C4-2B (cell line): ENCODE measurements around the gene NFATC3.
A peak's percentile ranks its signal among the peaks of the same experiment; 100 is the strongest.

ENCODE experiments used
- H3K27ac ChIP-seq: fragments of 450-650 bp; 2 replicates; pipeline ENCODE4 v1.5.1; 2017
- ZFX ChIP-seq: fragments of 450-650 bp; IDR thresholded peaks from 2 replicates; pipeline ENCODE4 v1.6.1; 2017
- TF ChIP-seq, protein P1 (sequence below): fragments of 450-650 bp; conservative IDR thresholded peaks from 2 replicates; pipeline ENCODE4 v1.5.1; 2017; ENCODE audit warnings: mild to moderate bottlenecking

The NFATC3 gene

DNA sequence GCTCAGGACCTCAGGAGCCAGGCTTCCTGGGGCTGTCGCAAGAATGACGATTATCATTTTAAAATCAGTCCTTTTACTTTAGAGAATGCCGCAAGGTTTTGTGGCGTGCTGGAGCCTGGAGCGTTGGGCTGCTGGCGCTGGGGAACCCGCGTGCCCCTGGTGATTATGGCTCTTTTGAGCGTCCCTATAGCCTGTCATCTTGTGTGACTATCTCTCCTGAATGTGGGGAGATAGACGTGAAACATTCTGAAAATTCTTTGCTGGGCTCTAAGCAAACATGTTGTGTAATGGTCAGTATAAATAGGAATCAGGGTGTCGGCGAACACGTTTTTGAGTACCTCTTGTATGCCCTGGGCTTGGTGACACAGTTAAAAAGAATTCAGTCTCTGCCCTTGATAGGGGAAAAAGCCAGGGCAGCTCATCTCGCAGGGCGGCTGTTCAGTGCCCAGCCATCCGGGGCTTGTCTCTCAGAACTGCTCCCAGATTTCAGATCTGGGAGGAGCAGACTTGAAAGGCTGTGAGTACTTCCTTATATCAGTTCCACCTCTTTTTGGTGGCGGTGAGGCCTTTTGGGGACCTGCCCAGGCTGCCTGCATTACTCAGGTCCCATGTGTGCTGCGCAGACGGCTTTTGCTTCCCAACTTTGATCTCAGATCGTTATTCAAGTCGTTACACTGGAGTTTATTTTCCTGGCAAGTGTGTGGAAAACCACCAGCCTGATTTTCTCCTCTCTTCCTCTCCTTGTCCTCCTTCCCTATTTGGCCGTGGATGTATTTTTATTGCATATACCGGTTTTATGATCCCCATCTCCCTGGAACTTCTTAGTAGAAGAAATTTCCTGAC lies 180.1 kb downstream of the NFATC3 start:
- H3K27ac ChIP-seq, result peak overlapping the region; percentile 93
- TF ChIP-seq, protein P1, sequence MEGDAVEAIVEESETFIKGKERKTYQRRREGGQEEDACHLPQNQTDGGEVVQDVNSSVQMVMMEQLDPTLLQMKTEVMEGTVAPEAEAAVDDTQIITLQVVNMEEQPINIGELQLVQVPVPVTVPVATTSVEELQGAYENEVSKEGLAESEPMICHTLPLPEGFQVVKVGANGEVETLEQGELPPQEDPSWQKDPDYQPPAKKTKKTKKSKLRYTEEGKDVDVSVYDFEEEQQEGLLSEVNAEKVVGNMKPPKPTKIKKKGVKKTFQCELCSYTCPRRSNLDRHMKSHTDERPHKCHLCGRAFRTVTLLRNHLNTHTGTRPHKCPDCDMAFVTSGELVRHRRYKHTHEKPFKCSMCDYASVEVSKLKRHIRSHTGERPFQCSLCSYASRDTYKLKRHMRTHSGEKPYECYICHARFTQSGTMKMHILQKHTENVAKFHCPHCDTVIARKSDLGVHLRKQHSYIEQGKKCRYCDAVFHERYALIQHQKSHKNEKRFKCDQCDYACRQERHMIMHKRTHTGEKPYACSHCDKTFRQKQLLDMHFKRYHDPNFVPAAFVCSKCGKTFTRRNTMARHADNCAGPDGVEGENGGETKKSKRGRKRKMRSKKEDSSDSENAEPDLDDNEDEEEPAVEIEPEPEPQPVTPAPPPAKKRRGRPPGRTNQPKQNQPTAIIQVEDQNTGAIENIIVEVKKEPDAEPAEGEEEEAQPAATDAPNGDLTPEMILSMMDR, result no peak
- TF ChIP-seq ZFX, result no peak

DNA sequence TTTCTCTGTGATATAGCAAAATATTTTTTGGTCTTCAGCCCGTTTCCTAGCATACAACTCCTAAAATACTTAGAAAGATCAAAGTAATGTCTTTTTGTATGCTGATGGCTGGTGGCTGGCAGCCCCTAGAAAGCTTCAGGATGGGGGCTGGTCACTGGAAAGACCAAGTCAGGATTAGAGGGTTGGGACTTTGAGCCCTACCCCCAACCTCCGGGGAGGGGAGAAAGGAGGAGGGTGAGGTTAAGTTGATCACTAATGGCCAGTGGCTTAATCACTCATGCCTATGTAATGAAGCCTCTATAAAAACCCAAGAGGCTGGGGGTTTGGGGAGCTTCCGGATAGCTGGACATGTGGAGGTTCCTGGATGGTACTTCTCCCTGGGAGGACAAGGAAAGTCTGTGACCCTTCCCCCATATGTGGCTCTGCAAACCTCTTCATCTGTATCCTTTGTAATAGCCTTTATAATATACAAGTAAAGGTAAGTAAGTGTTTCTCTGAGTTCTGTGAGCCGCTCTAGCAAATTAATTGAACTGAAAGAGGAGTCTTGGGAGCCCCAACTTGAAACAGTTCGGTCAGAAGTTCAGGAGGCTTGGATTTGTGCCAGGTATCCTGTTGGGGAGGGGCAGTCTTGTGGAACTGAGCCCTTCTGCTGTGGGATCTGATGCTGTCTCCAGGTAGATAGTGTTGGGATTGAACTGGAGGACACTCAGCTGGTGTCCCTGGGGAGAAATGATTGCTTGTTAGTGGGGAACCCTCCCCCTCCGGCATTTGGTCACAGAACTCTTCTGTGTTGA lies 182.6 kb downstream of the NFATC3 start:
- H3K27ac ChIP-seq, result no peak overlapping the region
- TF ChIP-seq, protein P1, result no peak
- TF ChIP-seq ZFX, result no peak

DNA sequence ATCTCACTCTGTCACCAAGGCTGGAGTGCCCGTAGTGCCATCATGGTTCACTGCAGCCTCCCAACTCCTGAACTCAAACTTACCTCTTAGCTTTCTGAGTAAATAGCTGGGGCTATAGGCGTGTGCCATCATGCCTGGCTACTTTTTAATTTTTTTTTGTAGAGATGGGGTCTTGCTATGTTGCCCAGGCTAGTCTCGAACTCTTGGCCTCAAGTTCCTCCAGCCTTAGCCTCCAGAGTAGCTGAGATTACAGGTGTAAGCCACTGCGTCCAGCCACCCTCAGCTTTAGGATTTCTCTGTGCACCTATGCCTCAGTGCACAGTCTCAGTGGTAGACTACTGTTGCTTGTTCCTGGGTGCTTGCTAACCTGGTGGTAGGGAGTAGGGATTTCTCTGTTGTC lies 184.6 kb downstream of the NFATC3 start:
- no peak overlapping the region for H3K27ac ChIP-seq

DNA sequence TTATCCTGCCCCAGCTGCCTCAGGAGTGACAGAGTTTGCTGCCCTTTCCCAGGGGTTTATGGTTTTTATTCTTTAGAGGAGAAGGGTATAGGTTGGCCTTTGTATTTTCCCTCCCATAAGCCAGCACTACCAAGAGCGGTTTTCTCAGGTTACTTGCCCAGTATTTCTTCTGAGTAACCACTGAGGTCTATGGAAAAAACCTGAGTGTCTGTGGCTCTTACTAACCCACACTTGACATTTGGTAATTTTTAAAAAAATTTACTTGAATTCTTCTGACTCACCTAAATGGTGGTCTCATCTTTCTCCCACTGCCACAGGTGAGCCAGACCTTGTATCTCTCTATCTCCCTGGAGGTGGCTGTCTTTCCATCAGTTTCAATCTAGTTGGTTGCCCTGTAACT lies 185.2 kb downstream of the NFATC3 start:
- H3K27ac ChIP-seq, result no peak overlapping the region
- TF ChIP-seq ZFX, result no peak
- TF ChIP-seq, protein P1, result no peak

More for the DNA sequence above, 184.6 kb downstream of the NFATC3 start:
- TF ChIP-seq ZFX, result no peak
- TF ChIP-seq, protein P1, result no peak

DNA sequence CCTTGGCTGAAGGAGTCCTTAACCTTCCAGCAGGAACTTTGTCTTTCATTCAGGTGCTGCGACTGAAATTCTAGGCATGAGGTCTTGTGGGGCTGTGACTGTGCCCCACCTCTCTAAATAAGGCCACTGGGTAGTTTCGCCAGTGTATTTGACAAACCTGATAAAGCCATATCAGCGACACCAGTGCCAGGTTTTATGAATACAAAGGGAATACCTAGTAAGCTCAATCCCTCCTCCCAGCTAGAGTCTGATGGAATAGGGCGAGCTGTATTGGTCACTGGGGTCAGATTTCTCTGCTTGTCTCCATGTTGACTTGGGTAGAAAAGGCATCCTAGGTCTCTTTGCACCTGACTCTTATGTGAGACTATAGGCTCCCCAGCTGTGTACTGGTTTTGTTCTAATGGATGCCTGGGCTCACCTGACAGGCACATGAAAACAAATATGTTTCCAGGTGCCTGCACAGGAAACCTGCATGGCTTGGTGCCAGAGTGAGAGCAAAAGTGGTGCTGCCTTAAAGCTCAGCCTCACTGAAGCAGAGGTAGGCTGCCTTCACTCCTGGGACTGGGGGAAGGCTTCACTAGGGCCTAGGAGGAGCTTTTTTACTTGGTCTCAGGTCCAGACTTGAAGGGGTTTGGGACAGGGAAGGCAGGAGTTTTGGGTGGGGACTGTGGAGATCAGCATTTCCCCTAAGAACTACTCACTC lies 187.5 kb downstream of the NFATC3 start:
- TF ChIP-seq ZFX, result no peak
- TF ChIP-seq, protein P1, result no peak
- no peak overlapping the region for H3K27ac ChIP-seq

DNA sequence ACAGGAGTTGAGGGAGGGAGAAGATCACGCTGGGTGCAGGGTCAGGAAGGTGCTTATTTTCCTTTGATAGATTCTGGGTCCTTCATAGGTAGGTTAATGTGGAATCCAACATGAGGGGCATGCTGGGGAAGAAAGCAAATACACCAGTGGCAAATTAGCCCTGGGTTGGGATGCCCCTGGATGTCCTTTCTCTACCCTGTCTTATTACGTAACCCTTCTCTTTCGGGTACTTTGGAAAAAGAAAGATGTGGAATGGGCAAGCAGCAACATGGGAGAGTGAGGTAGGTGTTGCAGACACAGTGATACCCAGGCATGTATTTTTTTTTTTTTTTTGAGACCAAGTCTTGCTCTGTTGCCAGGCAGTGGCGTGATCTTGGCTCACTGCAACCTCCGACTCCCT lies 188.3 kb downstream of the NFATC3 start:
- H3K27ac ChIP-seq, result no peak overlapping the region
- no peak for TF ChIP-seq ZFX
- TF ChIP-seq, protein P1, result no peak
